GM19468 (cell line): ENCODE results near the gene MBP.

ENCODE experiments used
- ATAC-seq: cut with Tn5 transposase; IDR thresholded peaks from one replicate; pipeline ENCODE4 v1.9.1; 2021; ENCODE audit warnings: mild to moderate bottlenecking, moderate library complexity, moderate number of reproducible peaks; ENCODE audit not compliant: unreplicated experiment; ENCODE audit errors: extremely low read depth

The MBP gene

DNA sequence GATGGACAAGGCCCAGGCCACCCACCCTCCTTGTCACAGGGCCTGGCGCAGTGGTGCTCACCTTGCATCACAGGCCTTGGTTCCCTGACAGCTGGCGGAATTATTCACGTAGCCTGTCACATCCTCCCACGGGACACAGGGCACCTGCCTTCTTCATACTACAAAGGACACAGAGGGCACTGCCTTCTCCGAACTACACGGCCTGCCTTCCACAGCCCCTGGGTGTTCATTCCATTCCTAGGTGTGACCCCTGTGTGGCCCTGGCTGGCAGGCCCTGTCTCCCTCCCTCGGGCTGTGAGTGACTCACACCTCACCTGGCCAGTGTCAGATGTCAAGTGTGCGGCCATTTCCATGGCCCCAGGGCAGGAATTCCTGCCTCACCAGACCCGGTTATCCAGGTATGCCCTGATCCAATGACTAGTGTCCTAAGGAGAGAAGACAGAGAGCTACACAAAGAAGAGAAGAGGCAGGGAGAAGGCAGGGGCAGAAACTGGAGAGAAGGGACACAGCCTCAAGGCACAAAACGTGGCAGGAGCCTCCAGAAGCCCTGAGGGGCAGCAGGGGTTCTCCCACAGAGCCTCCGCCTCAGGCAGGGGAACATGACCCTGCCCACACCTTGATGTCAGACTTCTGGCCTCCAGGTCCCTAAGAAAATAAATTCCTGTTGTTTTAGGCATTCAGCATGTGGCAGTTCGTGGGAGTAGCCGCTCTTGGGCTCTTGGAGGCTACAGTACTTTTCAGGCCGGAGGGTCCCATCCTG lies 43.4 kb downstream of the MBP start:
- no peak for ATAC-seq

GRCh38 chr18:77087393-77088141 lies 45.0 kb downstream of the MBP start:
- no peak for ATAC-seq

- no peak for ATAC-seq
These were observed 45.8 kb downstream of the MBP start for GRCh38 chr18:77086656-77087392.

- no peak for ATAC-seq
These were observed 46.5 kb downstream of the MBP start for GRCh38 chr18:77086034-77086433.

GRCh38 chr18:77084688-77085035 lies 47.9 kb downstream of the MBP start:
- no peak for ATAC-seq

DNA sequence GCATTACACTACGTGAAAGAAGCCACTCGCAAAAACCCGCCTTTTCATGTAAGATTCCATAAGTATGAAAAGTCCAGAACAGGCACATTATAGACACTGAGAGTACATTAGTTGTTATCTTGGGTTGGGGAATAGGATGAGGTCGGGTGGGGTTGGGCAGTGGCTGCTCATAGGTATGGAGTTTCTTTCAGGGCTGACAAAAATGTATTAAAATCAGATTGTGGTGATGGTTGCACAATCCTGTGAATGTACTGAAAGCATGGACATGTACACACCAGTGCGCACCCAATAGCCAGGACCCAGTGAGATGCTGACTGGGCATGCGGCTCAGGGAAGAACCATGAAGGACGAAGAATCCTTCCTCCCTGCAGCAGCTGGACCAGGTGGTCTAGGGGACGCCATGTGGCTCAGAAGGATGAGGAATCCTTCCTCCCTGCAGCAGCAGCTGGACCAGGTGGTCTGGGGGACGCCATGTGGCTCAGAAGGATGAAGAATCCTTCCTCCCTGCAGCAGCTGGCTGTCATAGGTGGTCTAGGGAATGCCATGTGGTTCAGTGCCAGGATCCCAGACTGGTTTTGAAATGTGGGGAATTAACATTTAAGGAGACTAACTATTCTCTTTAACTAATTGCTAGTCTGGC lies 50.1 kb downstream of the MBP start:
- no peak for ATAC-seq

GRCh38 chr18:77081390-77081778 lies 51.2 kb downstream of the MBP start:
- no peak for ATAC-seq

GRCh38 chr18:77079954-77080682 lies 52.5 kb downstream of the MBP start:
- ATAC-seq: peak; percentile 92

DNA sequence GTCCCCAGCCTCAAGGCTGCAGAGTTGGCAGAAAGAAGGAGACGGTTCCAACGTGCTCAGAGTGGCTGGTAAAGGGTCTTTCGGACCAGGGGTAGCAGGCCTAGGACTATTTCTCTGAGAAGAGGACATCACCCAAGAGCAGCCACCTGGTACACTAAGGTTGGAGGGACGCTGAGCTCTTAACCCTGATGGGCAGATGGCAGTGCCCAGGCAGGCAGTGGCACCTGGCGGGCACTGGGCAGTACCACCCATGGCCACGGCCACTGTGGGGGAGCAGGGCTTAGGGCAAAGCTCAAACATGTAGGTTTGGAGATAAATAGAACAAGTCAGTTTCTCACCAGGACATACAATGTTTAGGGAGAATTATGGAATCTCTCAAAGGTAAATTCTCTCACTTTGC lies 53.5 kb downstream of the MBP start:
- no peak for ATAC-seq

GRCh38 chr18:77078690-77079070 lies 53.9 kb downstream of the MBP start:
- ATAC-seq: no peak

GRCh38 chr18:77077941-77078689 lies 54.5 kb downstream of the MBP start:
- ATAC-seq: no peak

GRCh38 chr18:77077401-77077800 lies 55.2 kb downstream of the MBP start:
- no peak for ATAC-seq

GRCh38 chr18:77076111-77076510 lies 56.5 kb downstream of the MBP start:
- no peak for ATAC-seq

DNA sequence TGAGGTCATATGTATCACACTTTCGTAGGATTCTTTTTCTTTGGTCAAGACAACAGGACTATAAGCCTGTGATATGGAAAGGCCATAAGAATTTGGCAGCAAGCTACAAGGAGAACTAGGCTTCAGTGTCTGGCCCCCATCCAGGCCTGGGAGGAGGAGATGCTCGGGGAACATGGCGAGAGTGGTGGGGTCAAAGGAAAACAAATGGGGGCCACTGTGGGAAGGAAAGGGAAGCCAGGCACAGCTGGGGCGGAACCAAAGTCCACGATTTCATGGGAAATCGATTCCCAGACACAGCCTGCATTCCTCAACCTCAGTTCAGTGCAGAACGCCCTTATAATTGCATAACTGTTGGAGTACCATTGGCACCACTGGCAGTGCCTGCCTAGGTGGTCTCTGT lies 58.2 kb downstream of the MBP start:
- ATAC-seq: no peak

DNA sequence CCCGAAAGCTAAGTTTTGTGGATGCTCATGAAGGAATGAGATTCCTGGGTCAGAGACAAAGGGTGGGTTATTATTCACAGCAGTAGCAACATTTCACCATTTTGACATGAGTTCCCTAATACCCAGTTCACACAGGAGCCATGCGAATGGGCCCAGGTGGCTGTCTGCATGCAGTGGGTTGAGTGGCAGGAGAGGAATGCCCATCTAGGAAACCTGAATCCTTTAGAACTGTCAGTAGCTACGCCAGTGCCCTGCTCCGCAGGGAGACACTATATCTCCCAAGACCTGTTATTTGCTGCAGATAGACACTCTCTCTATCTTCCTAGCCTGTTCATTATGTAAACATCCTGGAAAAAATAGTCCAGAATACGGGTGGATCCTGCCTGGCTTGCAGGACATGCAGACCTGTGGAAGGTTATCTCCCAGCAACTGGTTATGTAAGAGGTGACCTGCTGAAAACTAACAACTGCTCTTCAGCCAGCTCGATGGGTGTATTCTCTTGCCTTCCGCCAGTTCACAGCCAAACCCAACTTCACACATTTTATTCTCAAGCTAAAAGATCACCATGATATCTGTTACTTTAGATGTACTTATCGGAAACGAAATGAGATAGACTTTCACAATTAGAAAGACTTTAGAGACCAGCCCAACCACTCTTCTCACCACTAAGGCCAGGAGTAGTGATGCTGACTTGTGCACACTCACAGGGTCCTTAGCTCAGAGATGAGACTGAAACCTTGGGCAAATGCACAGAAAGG lies 59.1 kb downstream of the MBP start:
- no peak for ATAC-seq

GRCh38 chr18:77072566-77072965 lies 60.0 kb downstream of the MBP start:
- no peak for ATAC-seq

DNA sequence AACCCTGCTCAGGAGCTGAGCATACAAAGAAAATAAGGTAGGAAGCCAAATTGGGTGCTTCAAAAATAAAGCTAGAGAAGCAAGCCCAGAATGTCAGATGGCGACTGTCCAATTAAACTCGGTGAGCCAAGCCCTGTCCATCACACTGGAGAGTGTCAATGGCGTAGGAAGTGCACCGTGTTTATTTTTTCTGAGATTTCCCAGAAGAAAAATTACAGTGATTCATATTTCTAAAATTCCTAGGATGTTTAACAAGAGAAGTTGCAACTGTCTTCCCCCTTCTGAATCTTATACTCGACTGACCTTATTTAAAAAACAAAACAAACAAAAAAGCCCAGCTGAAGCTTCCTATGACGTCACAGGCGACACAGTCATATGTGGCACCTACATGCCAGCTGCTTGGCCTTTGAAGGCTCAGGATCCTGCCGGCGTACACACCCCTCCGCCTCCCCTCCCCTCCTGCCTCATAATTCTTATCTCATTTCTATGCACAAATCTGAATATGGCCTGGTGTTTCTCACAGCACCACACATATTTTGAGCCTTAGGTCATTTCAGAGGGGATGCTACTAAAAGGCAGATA lies 60.8 kb downstream of the MBP start:
- no peak for ATAC-seq

GRCh38 chr18:77071061-77071460 lies 61.5 kb downstream of the MBP start:
- ATAC-seq: no peak
